K562 (cell line): ENCODE measurements around the gene ASB14. TPM values are rescaled to one million over a fixed set of nuclear protein-coding genes. Genes with fewer than 3 reads are reported as not detected.

Source experiments
- ATAC-seq: fragments of 200-7000 bp; cut with Tn5 transposase; 3 replicates; pipeline ENCODE4 v1.9.1; 2020; ENCODE audit warnings: moderate library complexity
- Bru-seq: library from RNA; stranded (reverse); fragments of 400-500 nt; gene quantifications from one replicate; lab custom pipeline; 2021; lab: Mats Ljungman, UMichigan
- BruChase-seq, 2 experiments: library from RNA; stranded (reverse); fragments of 400-500 nt; gene quantifications; one replicate each; lab custom pipeline; 2021; lab: Mats Ljungman, UMichigan
- BruUV-seq: library from RNA; stranded (reverse); fragments of 400-500 nt; replicated peaks from 2 replicates; lab custom pipeline; 2021; lab: Mats Ljungman, UMichigan
- CTCF ChIA-PET: fragments of 300-600 bp; formaldehyde crosslinking; extraction: SDS; loops from one replicate; lab custom pipeline; 2021; ENCODE audit warnings: low intra/inter-chr PET ratio; lab: Yijun Ruan, JAX
- POLR2A ChIA-PET: fragments of 300-600, 350-650 bp; sonication (Branson Sonifier 250); formaldehyde crosslinking; extraction: SDS; loops from one replicate; lab custom pipeline; 2021; ENCODE audit warnings: antibody characterized with exemption, inconsistent platforms; lab: Yijun Ruan, JAX
- DNase-seq, 4 experiments: peaks; one replicate each; pipeline versions ENCODE4 v3.0.0 to v3.0.0-alpha.2; 2011 to 2018; ENCODE audit warnings: low spot score in 3 of 4, mixed read lengths in 3 of 4; ENCODE audit errors: extremely low read depth in 1 of 4
- FAIRE-seq: peaks from 2 replicates; lab custom pipeline; 2011; peaks lifted over from hg19 to GRCh38; lab: Jason Lieb, UNC
- H2AFZ ChIP-seq: 2 replicates; pipeline ENCODE4 v1.6.0; 2011; ENCODE audit warnings: low read depth, low read length, control low read depth, inconsistent platforms
- H3K27ac ChIP-seq: fragments of 200-600 bp; 3 replicates; pipeline ENCODE4 v1.8.0; 2011; ENCODE audit warnings: low read depth, mild to moderate bottlenecking, control low read depth, inconsistent platforms, low read length, moderate library complexity, mixed read lengths; ENCODE audit errors: extremely low read depth
- H3K27me3 ChIP-seq, 2 experiments: fragments of 300-600 bp in 1 of 2; 2 replicates in 1 of 2; 3 replicates in 1 of 2; pipeline versions ENCODE4 v1.6.0 to v1.8.0; 2011; ENCODE audit warnings: inconsistent platforms in 2 of 2, low read length in 2 of 2, mild to moderate bottlenecking in 1 of 2, mixed read lengths in 1 of 2, moderate library complexity in 1 of 2; ENCODE audit not compliant: control insufficient read depth in 2 of 2, insufficient read depth in 2 of 2
- H3K36me3 ChIP-seq: fragments of 300-600 bp; 3 replicates; pipeline ENCODE4 v1.8.0; 2011; ENCODE audit warnings: mild to moderate bottlenecking, low read length, inconsistent platforms; ENCODE audit not compliant: control insufficient read depth, insufficient read depth
- H3K4me1 ChIP-seq, 2 experiments: fragments of 200-600 bp in 1 of 2; replicated peaks in 1 of 2; 2 replicates in 1 of 2; 3 replicates in 1 of 2; pipeline versions ENCODE4 v1.5.1 to v1.8.0; 2011; ENCODE audit warnings: inconsistent platforms in 2 of 2, low read length in 2 of 2, mild to moderate bottlenecking in 1 of 2, mixed read lengths in 1 of 2, moderate library complexity in 1 of 2; ENCODE audit not compliant: control insufficient read depth in 2 of 2, insufficient read depth in 2 of 2
- H3K4me2 ChIP-seq: 2 replicates; pipeline ENCODE4 v1.6.1; 2011; ENCODE audit warnings: low read length, control low read depth, inconsistent platforms, mixed read lengths; ENCODE audit not compliant: insufficient read depth
- H3K4me3 ChIP-seq: fragments of 200-600 bp; sonication (generic), shearing (Covaris generic); 2 replicates; pipeline ENCODE4 v1.5.1; 2016; ENCODE audit warnings: control low read depth, inconsistent platforms
- H3K79me2 ChIP-seq: fragments of 200-600 bp; 3 replicates; pipeline ENCODE4 v1.8.0; 2011; ENCODE audit warnings: low read length, inconsistent platforms; ENCODE audit not compliant: control insufficient read depth, insufficient read depth
- H3K9ac ChIP-seq, 2 experiments: 2 replicates each; pipeline versions ENCODE4 v1.6.0 to v1.6.1; 2011; ENCODE audit warnings: low read depth in 2 of 2, low read length in 2 of 2, control low read depth in 1 of 2, inconsistent platforms in 1 of 2, mild to moderate bottlenecking in 1 of 2, mixed read lengths in 1 of 2; ENCODE audit not compliant: insufficient read depth in 1 of 2
- H3K9me1 ChIP-seq: one replicate; pipeline ENCODE4 v1.6.0; 2011; ENCODE audit warnings: inconsistent platforms, mild to moderate bottlenecking, low read length, moderate library complexity; ENCODE audit not compliant: control insufficient read depth, insufficient read depth
- H3K9me3 ChIP-seq: replicated peaks from 2 replicates; pipeline ENCODE4 v1.5.1; 2011; ENCODE audit warnings: low read depth, low read length, inconsistent platforms; ENCODE audit not compliant: control insufficient read depth, insufficient read depth
- H4K20me1 ChIP-seq: replicated peaks from 2 replicates; pipeline ENCODE4 v1.6.1; 2011; ENCODE audit warnings: low read length, inconsistent platforms, mixed read lengths; ENCODE audit not compliant: control insufficient read depth, insufficient read depth
- ATF3 ChIP-seq, 2 experiments: fragments of 450-650 bp in 1 of 2; sonication (generic) in 1 of 2; formaldehyde crosslinking in 1 of 2; IDR thresholded peaks in 1 of 2; conservative IDR thresholded peaks in 1 of 2; 2 replicates each; pipeline versions ENCODE4 v1.6.1 to v1.8.1; 2016 to 2023; ENCODE audit warnings: mild to moderate bottlenecking in 2 of 2, moderate library complexity in 2 of 2, inconsistent platforms in 1 of 2, missing genetic modification reagents in 1 of 2
- BMI1 ChIP-seq: fragments of 150-350 bp; IDR thresholded peaks from 2 replicates; pipeline ENCODE4 v1.6.1; 2014; ENCODE audit warnings: low read length
- MTA3 ChIP-seq: fragments of 450-650 bp; formaldehyde crosslinking; IDR thresholded peaks from 2 replicates; pipeline ENCODE4 v1.6.1; 2017; ENCODE audit warnings: mild to moderate bottlenecking, borderline replicate concordance
- ZNF277 ChIP-seq: fragments of 250-450 bp; sonication (Bioruptor Pico); IDR thresholded peaks from 2 replicates; pipeline ENCODE4 v1.8.0; 2022; ENCODE audit warnings: inconsistent platforms, mild to moderate bottlenecking, moderate library complexity, borderline replicate concordance
- ZNF407 ChIP-seq: fragments of 450-650 bp; IDR thresholded peaks from 2 replicates; pipeline ENCODE4 v1.6.1; 2016; ENCODE audit warnings: low read depth
- WGBS: fragments of 100-300 bp; shearing (Covaris generic); methylation state at CpG from one replicate; pipeline ENCODE4 v1.1.6; 2016; ENCODE audit warnings: low coverage, mixed read lengths; ENCODE audit not compliant: insufficient coverage; ENCODE audit errors: missing lambda C conversion rate; 5-methylcytosine and 5-hydroxymethylcytosine counted together
- in situ Hi-C: fragments of 300-500 bp; cut with MboI; formaldehyde crosslinking; loops from 4 replicates; pipeline ENCODE4 v1.15.0; 2018; ENCODE audit warnings: inconsistent platforms, mixed read lengths
- intact Hi-C: fragments of 100-400 bp; cut with micrococcal nuclease; formaldehyde crosslinking; loops from 2 replicates; pipeline ENCODE4 v1.14.2; 2022
- long read RNA-seq, 3 experiments: library from polyadenylated mRNA in 2 of 3; library from RNA in 1 of 3; unstranded in 2 of 3; stranded (forward) in 1 of 3; transcript quantifications; one replicate each; pipeline ENCODE4 v2.0.0, GENCODE V29; 2019 to 2022
- polyA minus RNA-seq, 3 experiments: library from RNA; depleted of rRNA, polyadenylated mRNA; stranded (reverse); fragments of >200 nt; gene quantifications; 2 replicates each; pipeline ENCODE4 v1.2.3, GENCODE V29; 2011
- polyA plus RNA-seq, 8 experiments: library from polyadenylated mRNA; depleted of rRNA in 4 of 8; stranded (reverse) in 5 of 8; unstranded in 3 of 8; fragments of >200 nt; fragmentation: Nextera tagmentation in 2 of 8; fragmentation: Illumina TruSeq in 1 of 8; extraction: Ambion mirVana in 2 of 8; extraction: Trizol in 1 of 8; gene quantifications; 2 replicates each; pipeline versions ENCODE4 v1.2.1 to v1.2.3, GENCODE V29; 2011 to 2014; ENCODE audit warnings: inconsistent platforms in 1 of 8, missing spikeins in 1 of 8
- total RNA-seq, 7 experiments: library from RNA; depleted of rRNA in 6 of 7; stranded (reverse); fragments of >200 nt in 6 of 7; fragmentation: Illumina TruSeq in 2 of 7; extraction: Trizol in 2 of 7; gene quantifications; 2 replicates each; pipeline versions ENCODE4 v1.2.1 to v1.2.3, GENCODE V29; 2011 to 2021; ENCODE audit warnings: low replicate concordance in 1 of 7

Gene ASB14
- not detected in 2 replicates for total RNA-seq (2011; cell fraction: chromatin; rRNA removed; ENCODE audit: low replicate concordance)
- not detected in 2 replicates for total RNA-seq (2011; cell fraction: nucleolus; rRNA removed)
- total RNA-seq (2011; cell fraction: nucleoplasm; rRNA removed): not detected in 2 replicates
- total RNA-seq (2014; rRNA removed) (0.04 TPM in 1 of 2 replicates, not detected in the other), total RNA-seq (2014; rRNA removed; fragmentation: Illumina TruSeq; extraction: Trizol) (not detected in 2 replicates), total RNA-seq (2015; rRNA removed; fragmentation: Illumina TruSeq; extraction: Trizol) (not detected in 2 replicates), total RNA-seq (2021) (not detected in 2 replicates), polyA plus RNA-seq (2011; rRNA removed) (0.03 TPM in 1 of 2 replicates, not detected in the other), polyA plus RNA-seq (2014; fragmentation: Illumina TruSeq; extraction: Trizol) (not detected in 2 replicates), polyA plus RNA-seq (2014; fragmentation: Nextera tagmentation; extraction: Ambion mirVana) (under 1 TPM; 0.01 to 0.07 TPM), polyA plus RNA-seq (2014; rRNA removed) (not detected in 2 replicates), polyA minus RNA-seq (2011; rRNA and poly(A)+ RNA removed) (not detected in 2 replicates), Bru-seq, nascent RNA (percentile 4 among the genes with signal in this experiment), BruChase-seq, experiment 1, labeled RNA remaining after a 2-hour chase (percentile 7 among the genes with signal in this experiment), BruChase-seq, experiment 2, labeled RNA remaining after a 6-hour chase (percentile 4 among the genes with signal in this experiment)
- polyA plus RNA-seq (2011; cell fraction: cytosol; rRNA removed): not detected in 2 replicates
- polyA plus RNA-seq (2011; cell fraction: nucleus; rRNA removed): not detected in 2 replicates
- 0.13 and 0.21 TPM in 2 replicates for polyA plus RNA-seq (2012)
- polyA minus RNA-seq (2011; cell fraction: cytosol; rRNA and poly(A)+ RNA removed): not detected in 2 replicates
- not detected in 2 replicates for polyA minus RNA-seq (2011; cell fraction: nucleus; rRNA and poly(A)+ RNA removed)
- long read RNA-seq, experiment 1: 0 reads
- long read RNA-seq, experiment 2: 0 reads
- long read RNA-seq, experiment 3: 0 reads

- TF ChIP-seq ATF3 (IDR thresholded peaks at IDR 0.05) (no peak), ATF3 (CRISPR knock-in tag; conservative IDR thresholded peaks at IDR 0.05) (no peak), BMI1 (no peak), ZNF277 (CRISPR knock-in tag) (no peak), ZNF407 (no peak), MTA3 (no peak)
- TF ChIP-seq, all 486 proteins: peak for 0
- Histone ChIP-seq H2AFZ (no peak within 1 kb of the TSS), H3K4me1 (no peaks in the 10 kb centered on the region), H3K9ac (no peak within 1 kb of the TSS), H3K36me3 (no peaks in the 10 kb centered on the region), H3K4me3 (no peak within 1 kb of the TSS), H3K79me2 (no peaks in the 10 kb centered on the region), H4K20me1 (no peaks in the 10 kb centered on the region), H3K4me2 (no peak within 1 kb of the TSS), H3K9me3 (no peaks in the 10 kb centered on the region), H3K27ac (no peak within 1 kb of the TSS), H3K27me3 (no peaks in the 10 kb centered on the region), H3K9me1 (no peaks in the 10 kb centered on the region)
- intact Hi-C loops: no loop called here
- ChIA-PET POLR2A (no interaction called here), CTCF (no interaction called here)
- BruUV-seq: no TSS peak
- in situ Hi-C loops: no loop called here
- no peak for FAIRE-seq
- no peak for ATAC-seq
- 0% methylated on average over 1 of the region's 1 CpG for WGBS
- DNase-seq: no peak
These were observed at the start of gene ASB14 for GRCh38 chr3:57292159-57292896. TSS of gene ASB14 (minus strand) at chr3:57292685. CDS start at chr3:57292033, 652 bp downstream.
